GM21390 (cell line): ENCODE measurements around the gene TBC1D22A.
A peak's percentile ranks its signal among the peaks of the same experiment; 100 is the strongest.

ENCODE experiments used
- ATAC-seq: cut with Tn5 transposase; IDR thresholded peaks from one replicate; pipeline ENCODE4 v1.9.1; 2021; ENCODE audit not compliant: unreplicated experiment

The TBC1D22A gene

GRCh38 chr22:46752988-46753310, 9.5 kb upstream of the TBC1D22A start:
- ATAC-seq = no peak

GRCh38 chr22:46753360-46753759, 9.1 kb upstream of the TBC1D22A start:
- no peak for ATAC-seq

GRCh38 chr22:46753761-46754109, 8.7 kb upstream of the TBC1D22A start:
- ATAC-seq = no peak

- no peak for ATAC-seq
Observed at GRCh38 chr22:46754110-46754799, 8.2 kb upstream of the TBC1D22A start.

- ATAC-seq = no peak
Observed at GRCh38 chr22:46754826-46755225, 7.6 kb upstream of the TBC1D22A start.

GRCh38 chr22:46755525-46755924, 6.9 kb upstream of the TBC1D22A start:
- ATAC-seq = no peak

- no peak for ATAC-seq
Observed at GRCh38 chr22:46756097-46756496, 6.4 kb upstream of the TBC1D22A start.

- ATAC-seq = no peak
Observed at GRCh38 chr22:46757104-46757503, 5.3 kb upstream of the TBC1D22A start.

- no peak for ATAC-seq
Observed at GRCh38 chr22:46758121-46758520, 4.3 kb upstream of the TBC1D22A start.

GRCh38 chr22:46758867-46759290, 3.6 kb upstream of the TBC1D22A start:
- ATAC-seq = no peak

GRCh38 chr22:46761017-46761416, 1.4 kb upstream of the TBC1D22A start:
- no peak for ATAC-seq

GRCh38 chr22:46761539-46762237, 762 bp upstream of the TBC1D22A start:
- ATAC-seq = no peak

GRCh38 chr22:46763051-46763705, 728 bp downstream of the TBC1D22A start:
- ATAC-seq = peak; percentile 36

- no peak for ATAC-seq
Observed at GRCh38 chr22:46764140-46764680, 1.8 kb downstream of the TBC1D22A start.

- no peak for ATAC-seq
Observed at GRCh38 chr22:46764779-46765485, 2.5 kb downstream of the TBC1D22A start.

GRCh38 chr22:46766611-46767010, 4.2 kb downstream of the TBC1D22A start:
- no peak for ATAC-seq

- no peak for ATAC-seq
Observed at GRCh38 chr22:46767249-46767985, 5.0 kb downstream of the TBC1D22A start.

- no peak for ATAC-seq
Observed at GRCh38 chr22:46769191-46769675, 6.8 kb downstream of the TBC1D22A start.

- no peak for ATAC-seq
Observed at GRCh38 chr22:46769706-46770105, 7.3 kb downstream of the TBC1D22A start.

- no peak for ATAC-seq
Observed at GRCh38 chr22:46770151-46770641, 7.7 kb downstream of the TBC1D22A start.
